Glutamatergic neuron (in vitro differentiated cells): ENCODE data around the gene FOXP2. TPM values are rescaled to one million over a fixed set of nuclear protein-coding genes. Genes with fewer than 3 reads are reported as not detected.

Source experiments
- DNase-seq: peaks from one replicate; pipeline ENCODE4 v3.0.0; 2022
- H3K27ac Mint-ChIP-seq: one replicate; pipeline ENCODE4 v1.8.0; 2020; ENCODE audit warnings: mild to moderate bottlenecking, mixed read lengths, inconsistent platforms; ENCODE audit not compliant: unreplicated experiment
- H3K27me3 Mint-ChIP-seq: one replicate; pipeline ENCODE4 v1.8.0; 2020; ENCODE audit warnings: mild to moderate bottlenecking, moderate library complexity, mixed read lengths, inconsistent platforms; ENCODE audit not compliant: unreplicated experiment
- H3K36me3 Mint-ChIP-seq: one replicate; pipeline ENCODE4 v1.8.0; 2020; ENCODE audit warnings: mild to moderate bottlenecking, mixed read lengths, inconsistent platforms; ENCODE audit not compliant: unreplicated experiment
- H3K4me1 Mint-ChIP-seq: one replicate; pipeline ENCODE4 v1.8.0; 2020; ENCODE audit warnings: mild to moderate bottlenecking, low read depth, mixed read lengths, inconsistent platforms; ENCODE audit not compliant: unreplicated experiment
- H3K4me3 Mint-ChIP-seq: one replicate; pipeline ENCODE4 v1.8.0; 2020; ENCODE audit warnings: mild to moderate bottlenecking, mixed read lengths, inconsistent platforms; ENCODE audit not compliant: unreplicated experiment
- H3K9me3 Mint-ChIP-seq: one replicate; pipeline ENCODE4 v1.8.0; 2020; ENCODE audit warnings: mild to moderate bottlenecking, moderate library complexity, mixed read lengths, inconsistent platforms; ENCODE audit not compliant: unreplicated experiment
- total RNA-seq: library from RNA; stranded (reverse); fragmentation: NEBNext Ultra II Directional; extraction: Animal tissue kit (Norgen Biotek cat#: 25700); gene quantifications from one replicate; pipeline ENCODE4 v1.2.1, GENCODE V29; 2021; ENCODE audit not compliant: unreplicated experiment
- TF ChIP-seq, protein P1 (sequence below): fragments of 200-600 bp; sonication (generic); IDR thresholded peaks from one replicate; pipeline ENCODE4 v1.5.0; 2021; ENCODE audit not compliant: partially characterized antibody, unreplicated experiment

Gene FOXP2
- total RNA-seq, 1 donor from 2014 or later: 72.1 TPM

DNA sequence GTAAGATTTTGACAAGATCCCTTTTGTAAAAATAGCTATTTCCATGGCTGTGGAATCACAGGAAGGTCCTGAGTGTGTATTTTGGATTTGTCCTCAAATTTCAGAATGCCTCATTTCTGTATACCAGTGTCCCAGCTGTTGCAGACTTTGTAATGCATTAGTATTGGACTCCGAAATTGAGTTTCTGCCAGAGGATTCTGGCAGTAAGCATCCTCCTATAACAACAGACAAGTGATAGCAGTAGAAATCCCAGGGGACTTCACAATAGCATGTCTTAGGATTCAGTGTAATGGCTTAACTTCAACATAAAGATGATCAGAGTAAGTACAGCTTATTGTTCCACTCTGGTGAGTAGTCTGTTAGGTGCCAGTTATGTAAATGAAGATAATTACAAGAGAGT is 104.6 kb downstream of the FOXP2 start:
- Mint-ChIP-seq H3K27ac (no peak overlapping the region), H3K9me3 (no peaks in the 10 kb centered on the region), H3K36me3 (peaks cover 7% of the 10 kb centered on the region), H3K4me1 (peaks cover 14% of the 10 kb centered on the region), H3K27me3 (no peaks in the 10 kb centered on the region), H3K4me3 (no peak overlapping the region)
- TF ChIP-seq, protein P1, sequence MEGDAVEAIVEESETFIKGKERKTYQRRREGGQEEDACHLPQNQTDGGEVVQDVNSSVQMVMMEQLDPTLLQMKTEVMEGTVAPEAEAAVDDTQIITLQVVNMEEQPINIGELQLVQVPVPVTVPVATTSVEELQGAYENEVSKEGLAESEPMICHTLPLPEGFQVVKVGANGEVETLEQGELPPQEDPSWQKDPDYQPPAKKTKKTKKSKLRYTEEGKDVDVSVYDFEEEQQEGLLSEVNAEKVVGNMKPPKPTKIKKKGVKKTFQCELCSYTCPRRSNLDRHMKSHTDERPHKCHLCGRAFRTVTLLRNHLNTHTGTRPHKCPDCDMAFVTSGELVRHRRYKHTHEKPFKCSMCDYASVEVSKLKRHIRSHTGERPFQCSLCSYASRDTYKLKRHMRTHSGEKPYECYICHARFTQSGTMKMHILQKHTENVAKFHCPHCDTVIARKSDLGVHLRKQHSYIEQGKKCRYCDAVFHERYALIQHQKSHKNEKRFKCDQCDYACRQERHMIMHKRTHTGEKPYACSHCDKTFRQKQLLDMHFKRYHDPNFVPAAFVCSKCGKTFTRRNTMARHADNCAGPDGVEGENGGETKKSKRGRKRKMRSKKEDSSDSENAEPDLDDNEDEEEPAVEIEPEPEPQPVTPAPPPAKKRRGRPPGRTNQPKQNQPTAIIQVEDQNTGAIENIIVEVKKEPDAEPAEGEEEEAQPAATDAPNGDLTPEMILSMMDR: no peak
- no peak for DNase-seq

DNA sequence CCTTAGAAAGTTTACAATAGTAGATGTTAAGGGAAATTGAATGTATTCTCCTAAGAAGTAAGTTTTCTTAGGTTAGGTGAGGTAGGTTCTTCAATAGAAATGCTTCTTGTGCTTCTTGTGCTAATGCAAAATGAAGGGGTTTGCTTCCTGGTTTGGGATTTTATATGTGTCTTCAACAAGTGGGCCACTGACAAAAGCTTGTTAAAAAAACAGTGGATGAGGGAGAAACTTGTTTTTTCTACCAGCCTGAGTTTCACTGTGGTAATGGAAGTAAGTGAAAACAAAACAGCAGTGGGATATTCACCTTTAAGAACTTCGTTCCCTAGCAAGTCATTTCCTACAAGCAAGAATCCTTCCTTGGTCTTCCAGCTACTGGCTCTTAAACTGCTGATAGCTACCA is 107.5 kb downstream of the FOXP2 start:
- H3K27me3 Mint-ChIP-seq: no peaks in the 10 kb centered on the region
- no peak overlapping the region for H3K4me3 Mint-ChIP-seq
- H3K27ac Mint-ChIP-seq: no peak overlapping the region

DNA sequence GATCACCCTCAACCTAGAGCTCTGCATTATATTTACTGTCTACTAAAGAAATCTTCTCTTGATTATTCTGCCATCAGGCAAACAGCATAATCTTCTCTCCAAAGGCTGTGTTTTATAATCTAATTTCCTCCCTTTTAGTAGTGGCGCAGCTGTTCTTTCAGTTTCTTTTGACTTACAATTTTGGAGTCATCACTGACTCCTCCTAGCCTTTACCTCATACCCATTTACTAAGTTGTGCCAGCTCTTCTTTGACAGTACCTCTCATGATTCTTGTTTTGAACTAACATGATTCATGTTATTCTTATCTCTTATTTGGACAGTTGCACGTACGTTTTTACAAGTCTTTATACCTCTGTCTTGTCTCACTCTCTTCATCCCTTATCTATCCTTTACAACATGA is 113.0 kb downstream of the FOXP2 start:
- TF ChIP-seq, protein P1: no peak
- Mint-ChIP-seq H3K36me3 (no peaks in the 10 kb centered on the region), H3K4me1 (peaks cover 45% of the 10 kb centered on the region), H3K27me3 (no peaks in the 10 kb centered on the region), H3K9me3 (no peaks in the 10 kb centered on the region), H3K4me3 (no peak overlapping the region), H3K27ac (peak overlapping the region; percentile 40)
- no peak for DNase-seq

More for the DNA sequence above, 107.5 kb downstream of the FOXP2 start:
- TF ChIP-seq, protein P1: no peak
- DNase-seq: no peak
- Mint-ChIP-seq H3K4me1 (peaks cover 14% of the 10 kb centered on the region), H3K9me3 (no peaks in the 10 kb centered on the region), H3K36me3 (peaks cover 7% of the 10 kb centered on the region)

DNA sequence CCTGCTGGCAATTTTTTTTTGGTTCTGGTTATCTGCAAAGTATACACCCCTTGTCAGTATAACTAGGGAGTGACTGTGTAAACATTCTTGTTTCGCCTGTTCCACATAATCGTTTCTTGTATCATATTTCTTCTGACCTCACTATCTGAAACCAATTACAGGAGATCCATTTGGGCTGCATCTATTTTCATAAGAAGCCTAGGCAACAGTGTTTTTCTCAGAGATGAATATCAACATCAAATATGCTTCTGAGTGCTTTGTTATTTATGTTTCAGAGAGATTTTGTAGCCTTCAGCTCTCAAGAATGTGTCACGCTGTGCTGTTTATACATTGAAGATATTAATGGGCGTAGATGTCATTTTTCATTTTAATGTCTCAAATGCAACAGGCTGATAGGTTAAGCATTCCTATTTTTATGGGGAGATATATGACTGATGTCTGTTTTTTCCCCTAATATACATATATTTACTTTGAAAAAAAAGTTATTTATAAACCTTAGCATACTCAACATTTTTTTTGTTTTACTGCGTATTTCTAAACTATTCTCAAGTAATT is 115.5 kb downstream of the FOXP2 start:
- H3K4me3 Mint-ChIP-seq: peak overlapping the region; percentile 6
- no peaks in the 10 kb centered on the region for H3K27me3 Mint-ChIP-seq
- no peak for DNase-seq
- H3K36me3 Mint-ChIP-seq: no peaks in the 10 kb centered on the region
- peaks cover 51% of the 10 kb centered on the region for H3K4me1 Mint-ChIP-seq
- H3K27ac Mint-ChIP-seq: peak overlapping the region; percentile 54
- peaks cover 5% of the 10 kb centered on the region for H3K9me3 Mint-ChIP-seq
- TF ChIP-seq, protein P1: no peak

DNA sequence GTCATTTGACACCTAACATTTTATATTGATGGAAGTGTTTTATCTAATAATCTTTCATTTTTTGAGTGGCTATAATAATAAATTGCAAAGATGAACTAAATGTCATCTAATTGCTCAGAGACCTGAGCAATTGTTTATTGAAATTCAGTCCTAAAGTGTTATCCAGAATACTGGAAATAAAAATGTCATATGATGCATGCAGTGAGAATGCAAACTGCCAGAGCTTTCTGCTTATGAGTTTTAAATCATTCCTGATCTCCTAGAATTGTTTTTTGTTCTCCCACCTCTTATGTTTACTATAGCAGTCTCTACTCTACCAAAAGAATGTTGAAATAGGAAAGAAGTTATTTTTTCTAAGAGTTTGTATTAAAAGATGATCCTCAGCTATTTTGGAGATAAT is 116.7 kb downstream of the FOXP2 start:
- Mint-ChIP-seq H3K27me3 (no peaks in the 10 kb centered on the region), H3K4me3 (no peak overlapping the region), H3K27ac (peak overlapping the region; percentile 89), H3K36me3 (no peaks in the 10 kb centered on the region), H3K4me1 (peaks cover 61% of the 10 kb centered on the region), H3K9me3 (peaks cover 6% of the 10 kb centered on the region)
- no peak for DNase-seq
- TF ChIP-seq, protein P1: no peak
